GM10847 (cell line): Measurements from ENCODE around the gene TMEM100.

Experiments
- POLR2A ChIP-seq: IDR thresholded peaks from 2 replicates; pipeline ENCODE4 v1.6.1; 2011; ENCODE audit not compliant: insufficient read length; ENCODE audit errors: extremely low read depth

TMEM100 gene

DNA sequence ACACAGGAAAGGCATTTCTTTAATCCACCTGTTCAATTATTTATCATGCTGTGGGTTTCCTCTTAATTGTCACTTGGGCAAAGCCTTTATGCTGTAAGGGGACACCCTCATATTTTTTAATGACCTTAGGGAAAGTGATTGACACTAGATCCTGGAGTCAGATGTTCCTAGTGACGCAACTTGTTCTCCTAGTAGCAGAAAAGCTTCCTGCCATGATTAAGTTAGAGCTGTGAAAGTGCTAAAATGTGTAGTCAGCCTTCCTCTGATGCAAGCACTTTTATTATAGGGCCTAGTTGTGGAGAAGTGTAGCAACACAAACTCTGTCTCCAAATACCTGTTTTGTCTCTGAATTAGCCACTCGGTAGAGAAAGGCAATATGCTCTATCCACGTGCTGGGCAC, 12.3 kb downstream of the TMEM100 start:
- TF ChIP-seq POLR2A = no peak

DNA sequence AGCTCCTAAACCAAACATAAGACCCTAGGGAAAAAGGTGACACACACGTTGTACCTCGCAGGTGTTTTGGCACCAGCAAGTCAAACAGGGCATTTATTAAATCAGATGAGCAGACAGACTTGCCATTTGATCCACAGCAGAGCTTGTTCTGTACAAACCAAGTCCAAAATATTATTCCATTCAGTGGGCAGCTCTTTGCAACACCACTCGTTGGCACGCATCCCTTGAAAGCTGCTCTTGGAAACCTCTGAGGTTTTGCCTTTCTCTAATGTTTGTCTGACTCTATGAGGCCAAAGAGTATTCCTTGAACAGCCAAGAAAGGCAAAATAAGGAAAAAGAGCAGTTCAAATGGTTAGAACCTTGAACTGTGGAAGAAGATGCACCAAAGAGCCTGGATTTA, 12.7 kb downstream of the TMEM100 start:
- no peak for TF ChIP-seq POLR2A

DNA sequence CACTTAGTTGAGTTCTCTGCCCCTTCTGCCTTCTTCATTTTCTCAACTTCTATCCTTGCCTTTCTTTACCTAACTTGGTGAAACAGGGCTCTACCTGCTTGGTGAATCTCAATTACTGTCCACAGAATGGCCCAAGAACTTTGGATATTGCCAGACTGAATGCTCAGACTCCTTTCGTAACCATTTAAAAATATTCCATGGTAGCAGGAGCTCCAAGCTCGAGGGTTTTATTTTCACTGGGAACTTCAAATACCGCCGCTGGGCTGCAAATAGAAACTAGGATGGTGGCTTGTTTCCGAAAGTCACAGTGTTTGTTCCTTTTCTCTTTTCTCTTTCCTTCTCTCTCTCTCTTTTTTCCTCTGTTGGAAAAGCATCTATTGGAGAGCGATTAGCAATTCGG, 13.2 kb downstream of the TMEM100 start:
- no peak for TF ChIP-seq POLR2A

DNA sequence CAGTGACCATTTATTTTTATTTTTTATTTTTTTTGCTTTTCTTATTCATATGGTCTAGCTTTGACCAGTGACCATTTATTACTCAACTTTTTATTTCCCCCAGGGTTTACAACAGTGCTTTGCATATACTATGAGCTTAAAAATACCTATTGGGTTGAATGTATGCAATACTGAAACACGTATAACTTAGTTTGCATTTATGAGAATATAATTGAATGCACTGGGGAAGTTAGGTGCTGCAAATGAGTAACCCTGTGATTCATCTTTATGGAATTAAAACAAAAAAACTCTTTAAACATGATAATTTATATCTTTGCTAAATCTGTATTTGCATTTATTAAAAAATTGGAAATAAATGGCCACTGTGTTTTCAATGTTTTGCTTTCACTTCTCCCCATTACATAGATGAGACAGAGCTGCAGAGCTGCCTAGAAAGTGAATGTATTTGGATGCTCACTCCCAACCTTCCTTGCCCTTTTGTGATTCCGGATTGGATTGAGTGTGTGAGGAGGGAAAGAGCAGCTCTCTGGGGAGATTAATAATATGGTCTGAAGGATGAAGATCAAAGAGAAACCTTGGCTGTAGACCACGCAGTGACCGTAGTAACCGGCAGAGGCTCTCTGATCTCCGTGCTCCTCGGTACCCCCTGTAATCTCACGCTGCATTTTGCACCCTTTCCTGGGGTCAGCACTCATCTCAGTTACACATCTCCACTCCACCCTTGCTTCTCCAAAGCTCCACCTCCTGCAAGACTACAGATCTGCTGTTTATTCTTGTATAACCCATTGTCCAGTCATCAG, 14.3 kb downstream of the TMEM100 start:
- TF ChIP-seq POLR2A = no peak

- TF ChIP-seq POLR2A = no peak
Observed at GRCh38 chr17:55706808-55707773, 15.6 kb downstream of the TMEM100 start.

DNA sequence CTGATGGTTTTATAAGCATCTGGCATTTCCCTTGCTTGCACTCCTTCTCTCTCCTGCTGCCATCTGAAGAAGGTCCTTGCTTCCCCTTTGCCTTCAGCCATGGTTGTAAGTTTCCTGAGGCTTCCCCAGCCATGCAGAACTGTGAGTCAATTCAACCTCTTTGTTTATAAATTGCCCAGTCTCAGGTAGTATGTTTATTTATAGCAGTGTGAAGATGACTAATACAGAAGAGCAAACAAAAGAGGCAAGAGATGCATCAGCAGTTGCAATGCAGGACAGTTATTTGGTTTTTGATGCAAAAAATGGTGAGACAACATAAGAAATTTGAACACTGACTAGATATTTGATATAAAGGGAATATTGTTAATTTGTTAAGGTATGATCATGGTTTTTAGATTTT, 16.8 kb downstream of the TMEM100 start:
- TF ChIP-seq POLR2A = no peak

DNA sequence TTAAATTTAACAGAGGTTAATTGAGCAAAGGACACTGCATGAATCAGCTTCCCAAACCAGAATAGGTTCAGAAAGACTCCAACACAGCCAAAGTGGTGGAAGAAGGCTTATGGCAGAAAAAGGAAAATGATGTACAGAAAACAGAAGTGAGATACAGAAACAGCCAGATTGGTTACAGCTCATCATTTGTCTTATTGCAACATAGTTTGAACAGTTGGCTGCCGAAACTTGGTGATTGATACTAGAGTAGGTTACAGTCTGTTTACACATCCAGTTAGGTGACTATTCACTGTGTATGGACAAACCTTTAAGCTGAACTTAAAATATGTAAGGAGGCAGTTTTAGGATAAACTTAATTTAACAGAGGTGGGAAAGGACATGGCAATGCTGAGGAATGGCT, 18.3 kb downstream of the TMEM100 start:
- no peak for TF ChIP-seq POLR2A

GRCh38 chr17:55702150-55702549, 20.5 kb downstream of the TMEM100 start:
- TF ChIP-seq POLR2A = no peak

- no peak for TF ChIP-seq POLR2A
Observed at GRCh38 chr17:55699181-55699860, 23.3 kb downstream of the TMEM100 start.

DNA sequence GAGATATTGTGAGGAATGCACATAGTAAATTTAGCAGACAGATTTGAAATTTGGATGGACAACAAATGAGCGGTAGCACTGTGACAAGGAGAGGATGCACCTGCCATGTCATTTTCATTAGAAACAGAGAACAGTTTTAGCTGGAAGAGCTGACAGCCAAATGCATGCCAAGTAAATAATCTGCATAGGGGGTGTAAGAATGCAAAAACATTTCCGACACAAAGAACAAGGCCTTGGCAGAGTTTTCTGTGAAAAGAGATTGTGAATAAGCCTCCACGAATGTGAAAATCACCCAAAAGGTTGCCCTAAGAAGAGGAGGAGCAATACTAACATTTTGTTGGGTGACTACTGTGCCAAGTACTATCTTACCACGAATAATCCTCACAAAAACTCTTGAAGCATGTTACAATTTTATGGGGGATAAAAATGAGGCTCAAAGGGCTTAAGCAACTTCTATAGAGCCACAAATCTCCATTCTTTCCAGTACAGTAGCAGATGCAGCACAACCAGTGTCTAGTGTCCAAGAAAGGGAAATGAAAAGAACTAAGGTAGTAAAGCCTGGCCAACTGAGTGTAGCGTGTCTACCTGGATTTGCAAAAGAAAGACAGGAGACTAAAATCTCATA, 28.3 kb downstream of the TMEM100 start:
- no peak for TF ChIP-seq POLR2A

- TF ChIP-seq POLR2A = no peak
Observed at GRCh38 chr17:55693254-55694216, 29.1 kb downstream of the TMEM100 start.

GRCh38 chr17:55692276-55692675, 30.4 kb downstream of the TMEM100 start:
- TF ChIP-seq POLR2A = no peak

- no peak for TF ChIP-seq POLR2A
Observed at GRCh38 chr17:55691666-55692065, 31.0 kb downstream of the TMEM100 start.

- TF ChIP-seq POLR2A = no peak
Observed at GRCh38 chr17:55690105-55690508, 32.6 kb downstream of the TMEM100 start.
